DND-41 (cell line): ENCODE measurements around the gene CFAP221.

Source experiments
- ATAC-seq: fragments of 200-7000 bp; cut with Tn5 transposase; 3 replicates; pipeline ENCODE4 v1.9.1; 2021; ENCODE audit warnings: low read depth; ENCODE audit not compliant: insufficient read depth
- DNase-seq: peaks from one replicate; pipeline ENCODE4 v3.0.0-alpha.2; 2020
- H2AFZ ChIP-seq: 2 replicates; pipeline ENCODE4 v1.6.0; 2012; ENCODE audit warnings: low read depth, low read length
- H3K27ac ChIP-seq: 2 replicates; pipeline ENCODE4 v1.5.1; 2012; ENCODE audit warnings: low read length, inconsistent platforms
- H3K27me3 ChIP-seq: fragments of 200-600 bp; sonication (generic); 2 replicates; pipeline ENCODE4 v1.6.0; 2012; ENCODE audit warnings: low read length, mild to moderate bottlenecking, inconsistent platforms; ENCODE audit not compliant: insufficient read depth, poor library complexity
- H3K36me3 ChIP-seq: 2 replicates; pipeline ENCODE4 v1.5.1; 2012; ENCODE audit warnings: low read length, inconsistent platforms; ENCODE audit not compliant: insufficient read depth
- H3K4me1 ChIP-seq: 2 replicates; pipeline ENCODE4 v1.5.1; 2012; ENCODE audit warnings: mild to moderate bottlenecking, low read length; ENCODE audit not compliant: insufficient read depth
- H3K4me2 ChIP-seq: 2 replicates; pipeline ENCODE4 v1.6.0; 2012; ENCODE audit warnings: mild to moderate bottlenecking, moderate library complexity, low read length, inconsistent platforms; ENCODE audit not compliant: insufficient read depth
- H3K4me3 ChIP-seq, 2 experiments: fragments of 200-600 bp in 1 of 2; shearing (Covaris generic) in 1 of 2; 2 replicates each; pipeline ENCODE4 v1.5.1; 2012 to 2016; ENCODE audit warnings: inconsistent platforms in 2 of 2, low read length in 2 of 2, mild to moderate bottlenecking in 2 of 2, low read depth in 1 of 2, moderate library complexity in 1 of 2
- H3K79me2 ChIP-seq: 2 replicates; pipeline ENCODE4 v1.6.0; 2012; ENCODE audit warnings: low read length, inconsistent platforms; ENCODE audit not compliant: insufficient read depth
- H3K9ac ChIP-seq: 2 replicates; pipeline ENCODE4 v1.6.0; 2012; ENCODE audit warnings: low read depth, mild to moderate bottlenecking, inconsistent platforms, low read length, moderate library complexity
- H3K9me3 ChIP-seq: 2 replicates; pipeline ENCODE4 v1.5.1; 2012; ENCODE audit warnings: low read length, moderate library complexity, mild to moderate bottlenecking, inconsistent platforms; ENCODE audit not compliant: insufficient read depth, severe bottlenecking
- H4K20me1 ChIP-seq: 2 replicates; pipeline ENCODE4 v1.6.0; 2012; ENCODE audit warnings: low read length; ENCODE audit not compliant: insufficient read depth
- EZH2 ChIP-seq: IDR thresholded peaks from 3 replicates; pipeline ENCODE4 v1.6.1; 2012; ENCODE audit warnings: borderline replicate concordance, low read depth, mild to moderate bottlenecking, moderate library complexity, low read length, inconsistent platforms; ENCODE audit not compliant: severe bottlenecking
- TF ChIP-seq, protein P1 (sequence below): IDR thresholded peaks from 2 replicates; pipeline ENCODE4 v1.5.1; 2012; ENCODE audit warnings: borderline replicate concordance, low read length, moderate library complexity, mild to moderate bottlenecking; ENCODE audit not compliant: poor library complexity, severe bottlenecking; ENCODE audit errors: extremely low read depth

CFAP221 gene

DNA sequence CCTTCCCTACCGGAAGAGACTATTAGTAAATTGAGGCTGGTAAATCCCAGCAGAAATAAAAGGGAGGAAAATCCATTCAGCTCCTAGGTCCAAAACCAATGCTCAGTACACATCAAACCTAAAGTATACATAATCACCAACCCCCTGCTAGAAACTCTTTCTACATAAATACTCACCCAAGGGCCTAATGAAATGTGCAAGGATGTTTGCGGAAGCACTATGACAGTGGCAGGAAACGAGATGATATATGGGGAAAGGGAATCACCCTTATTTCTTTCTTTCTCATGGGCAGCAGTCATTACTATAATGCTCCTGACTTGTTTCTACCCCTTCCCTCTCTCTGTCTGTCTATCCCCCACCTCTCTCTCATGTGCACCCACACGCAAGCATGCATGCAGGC, 18.6 kb upstream of the CFAP221 start:
- TF ChIP-seq, protein P1, sequence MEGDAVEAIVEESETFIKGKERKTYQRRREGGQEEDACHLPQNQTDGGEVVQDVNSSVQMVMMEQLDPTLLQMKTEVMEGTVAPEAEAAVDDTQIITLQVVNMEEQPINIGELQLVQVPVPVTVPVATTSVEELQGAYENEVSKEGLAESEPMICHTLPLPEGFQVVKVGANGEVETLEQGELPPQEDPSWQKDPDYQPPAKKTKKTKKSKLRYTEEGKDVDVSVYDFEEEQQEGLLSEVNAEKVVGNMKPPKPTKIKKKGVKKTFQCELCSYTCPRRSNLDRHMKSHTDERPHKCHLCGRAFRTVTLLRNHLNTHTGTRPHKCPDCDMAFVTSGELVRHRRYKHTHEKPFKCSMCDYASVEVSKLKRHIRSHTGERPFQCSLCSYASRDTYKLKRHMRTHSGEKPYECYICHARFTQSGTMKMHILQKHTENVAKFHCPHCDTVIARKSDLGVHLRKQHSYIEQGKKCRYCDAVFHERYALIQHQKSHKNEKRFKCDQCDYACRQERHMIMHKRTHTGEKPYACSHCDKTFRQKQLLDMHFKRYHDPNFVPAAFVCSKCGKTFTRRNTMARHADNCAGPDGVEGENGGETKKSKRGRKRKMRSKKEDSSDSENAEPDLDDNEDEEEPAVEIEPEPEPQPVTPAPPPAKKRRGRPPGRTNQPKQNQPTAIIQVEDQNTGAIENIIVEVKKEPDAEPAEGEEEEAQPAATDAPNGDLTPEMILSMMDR = no peak
- TF ChIP-seq EZH2 = no peak

DNA sequence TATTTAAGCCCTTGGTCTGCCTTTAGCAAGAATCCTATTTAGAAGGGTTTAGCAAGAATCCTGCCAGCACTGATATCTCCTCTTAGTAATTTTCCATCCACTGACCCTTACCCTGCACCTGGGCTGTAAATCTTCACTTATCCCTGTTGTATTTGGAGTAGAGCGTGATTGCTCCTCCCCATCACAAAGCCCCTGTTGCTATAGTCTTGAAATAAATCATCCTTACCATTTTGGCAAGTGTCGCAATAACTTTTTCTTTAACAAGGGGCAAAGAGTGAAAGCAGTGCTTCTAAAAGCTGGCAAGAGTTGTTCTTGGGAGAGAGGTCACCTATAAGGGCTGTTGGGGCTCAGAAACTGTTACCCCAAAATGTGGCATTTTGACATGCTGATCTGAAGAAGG, 16.2 kb upstream of the CFAP221 start:
- no peak for TF ChIP-seq EZH2
- TF ChIP-seq, protein P1 = no peak
- ATAC-seq = no peak

More for the DNA sequence above, 18.6 kb upstream of the CFAP221 start:
- no peak for DNase-seq
- no peak overlapping the region for H3K27ac ChIP-seq
- no peak for ATAC-seq
- no peaks in the 10 kb centered on the region for H3K9me3 ChIP-seq
- no peak overlapping the region for H3K9ac ChIP-seq
- H3K27me3 ChIP-seq = peaks cover 11% of the 10 kb centered on the region
- no peak overlapping the region for H3K4me3 ChIP-seq
- no peak overlapping the region for H2AFZ ChIP-seq
- H3K79me2 ChIP-seq = no peaks in the 10 kb centered on the region
- no peak overlapping the region for H3K4me2 ChIP-seq
- no peaks in the 10 kb centered on the region for H3K36me3 ChIP-seq
- no peaks in the 10 kb centered on the region for H4K20me1 ChIP-seq
- H3K4me1 ChIP-seq = no peaks in the 10 kb centered on the region

DNA sequence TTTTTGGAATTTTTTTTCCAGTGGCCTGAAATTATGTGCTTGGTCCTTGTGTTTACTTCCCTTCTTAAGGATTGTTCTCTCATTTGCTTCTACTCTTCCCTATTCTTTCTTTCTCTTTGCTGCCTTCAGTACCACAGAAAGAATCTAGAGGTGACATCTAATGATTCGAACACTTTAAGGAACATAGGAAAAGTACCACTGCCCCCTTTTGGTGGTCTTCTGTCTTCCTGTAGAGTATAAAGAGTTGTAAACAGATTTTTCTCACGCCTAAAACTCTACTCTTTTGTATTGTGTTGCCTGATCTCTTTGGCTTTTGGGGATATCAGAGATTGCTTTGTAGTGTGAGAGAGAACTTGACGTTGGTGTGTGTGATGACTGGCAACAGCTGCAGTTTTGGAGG, 13.0 kb upstream of the CFAP221 start:
- H4K20me1 ChIP-seq = no peaks in the 10 kb centered on the region
- DNase-seq = no peak
- no peak overlapping the region for H3K27ac ChIP-seq
- H3K4me3 ChIP-seq = no peak overlapping the region
- no peak overlapping the region for H3K9ac ChIP-seq
- no peak overlapping the region for H3K4me2 ChIP-seq
- ATAC-seq = no peak
- no peaks in the 10 kb centered on the region for H3K36me3 ChIP-seq
- H3K9me3 ChIP-seq = peaks cover 14% of the 10 kb centered on the region
- TF ChIP-seq, protein P1 = peak; percentile 38
- no peak for TF ChIP-seq EZH2
- no peaks in the 10 kb centered on the region for H3K79me2 ChIP-seq
- H3K4me1 ChIP-seq = no peaks in the 10 kb centered on the region
- H3K27me3 ChIP-seq = peaks cover 6% of the 10 kb centered on the region
- H2AFZ ChIP-seq = no peak overlapping the region

More for the DNA sequence above, 16.2 kb upstream of the CFAP221 start:
- peaks cover 11% of the 10 kb centered on the region for H3K27me3 ChIP-seq
- no peak overlapping the region for H3K4me3 ChIP-seq
- H4K20me1 ChIP-seq = no peaks in the 10 kb centered on the region
- H3K4me1 ChIP-seq = no peaks in the 10 kb centered on the region
- peaks cover 1% of the 10 kb centered on the region for H3K9me3 ChIP-seq
- no peak overlapping the region for H2AFZ ChIP-seq
- H3K79me2 ChIP-seq = no peaks in the 10 kb centered on the region
- no peak overlapping the region for H3K9ac ChIP-seq
- H3K36me3 ChIP-seq = no peaks in the 10 kb centered on the region
- H3K27ac ChIP-seq = no peak overlapping the region
- no peak overlapping the region for H3K4me2 ChIP-seq
- no peak for DNase-seq

DNA sequence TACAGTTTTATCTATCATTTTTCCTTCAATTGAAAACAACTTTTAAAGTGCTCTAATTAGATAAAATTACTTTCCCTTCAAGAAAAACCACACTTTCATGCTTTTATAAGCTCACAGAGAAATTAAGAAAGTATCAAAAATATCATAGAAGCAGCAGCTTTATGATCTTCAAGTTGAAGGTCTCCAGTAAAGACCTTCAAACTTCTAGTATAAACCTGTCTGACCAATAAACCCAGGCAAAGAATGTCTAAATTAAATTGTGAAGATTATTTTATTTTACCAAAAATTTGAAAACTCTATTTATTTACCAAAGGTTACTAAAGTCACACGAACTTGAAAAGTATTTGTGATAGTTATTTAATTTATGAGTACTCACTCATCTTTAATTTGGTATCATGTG, 10.7 kb upstream of the CFAP221 start:
- no peak overlapping the region for H3K4me2 ChIP-seq
- H3K4me3 ChIP-seq = no peak overlapping the region
- no peak for DNase-seq
- no peak for TF ChIP-seq EZH2
- TF ChIP-seq, protein P1 = no peak
- no peaks in the 10 kb centered on the region for H3K4me1 ChIP-seq
- no peaks in the 10 kb centered on the region for H3K27me3 ChIP-seq
- no peaks in the 10 kb centered on the region for H3K36me3 ChIP-seq
- peaks cover 14% of the 10 kb centered on the region for H3K9me3 ChIP-seq
- no peaks in the 10 kb centered on the region for H3K79me2 ChIP-seq
- no peaks in the 10 kb centered on the region for H4K20me1 ChIP-seq
- H3K9ac ChIP-seq = no peak overlapping the region
- H3K27ac ChIP-seq = no peak overlapping the region
- no peak for ATAC-seq
- no peak overlapping the region for H2AFZ ChIP-seq
